ENCODE results near the gene PIPOX.

GRCh38 chr17:29073520-29073919, 30.6 kb downstream of the PIPOX start:
- TF ChIP-seq, protein P1, sequence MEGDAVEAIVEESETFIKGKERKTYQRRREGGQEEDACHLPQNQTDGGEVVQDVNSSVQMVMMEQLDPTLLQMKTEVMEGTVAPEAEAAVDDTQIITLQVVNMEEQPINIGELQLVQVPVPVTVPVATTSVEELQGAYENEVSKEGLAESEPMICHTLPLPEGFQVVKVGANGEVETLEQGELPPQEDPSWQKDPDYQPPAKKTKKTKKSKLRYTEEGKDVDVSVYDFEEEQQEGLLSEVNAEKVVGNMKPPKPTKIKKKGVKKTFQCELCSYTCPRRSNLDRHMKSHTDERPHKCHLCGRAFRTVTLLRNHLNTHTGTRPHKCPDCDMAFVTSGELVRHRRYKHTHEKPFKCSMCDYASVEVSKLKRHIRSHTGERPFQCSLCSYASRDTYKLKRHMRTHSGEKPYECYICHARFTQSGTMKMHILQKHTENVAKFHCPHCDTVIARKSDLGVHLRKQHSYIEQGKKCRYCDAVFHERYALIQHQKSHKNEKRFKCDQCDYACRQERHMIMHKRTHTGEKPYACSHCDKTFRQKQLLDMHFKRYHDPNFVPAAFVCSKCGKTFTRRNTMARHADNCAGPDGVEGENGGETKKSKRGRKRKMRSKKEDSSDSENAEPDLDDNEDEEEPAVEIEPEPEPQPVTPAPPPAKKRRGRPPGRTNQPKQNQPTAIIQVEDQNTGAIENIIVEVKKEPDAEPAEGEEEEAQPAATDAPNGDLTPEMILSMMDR (IDR thresholded peaks at IDR 0.05) = no peak
- TF ChIP-seq POLR2A (IDR thresholded peaks at IDR 0.05) = no peak
